22Rv1 (cell line): Measurements from ENCODE around the gene KRT20.

ENCODE experiments used
- ZFX ChIP-seq: fragments of 450-650 bp; IDR thresholded peaks from 2 replicates; pipeline ENCODE4 v1.6.1; 2017; ENCODE audit warnings: antibody characterized with exemption, borderline replicate concordance
- TF ChIP-seq, protein P1 (sequence below): fragments of 450-650 bp; IDR thresholded peaks from 2 replicates; pipeline ENCODE4 v1.5.1; 2017; ENCODE audit warnings: mild to moderate bottlenecking

DNA sequence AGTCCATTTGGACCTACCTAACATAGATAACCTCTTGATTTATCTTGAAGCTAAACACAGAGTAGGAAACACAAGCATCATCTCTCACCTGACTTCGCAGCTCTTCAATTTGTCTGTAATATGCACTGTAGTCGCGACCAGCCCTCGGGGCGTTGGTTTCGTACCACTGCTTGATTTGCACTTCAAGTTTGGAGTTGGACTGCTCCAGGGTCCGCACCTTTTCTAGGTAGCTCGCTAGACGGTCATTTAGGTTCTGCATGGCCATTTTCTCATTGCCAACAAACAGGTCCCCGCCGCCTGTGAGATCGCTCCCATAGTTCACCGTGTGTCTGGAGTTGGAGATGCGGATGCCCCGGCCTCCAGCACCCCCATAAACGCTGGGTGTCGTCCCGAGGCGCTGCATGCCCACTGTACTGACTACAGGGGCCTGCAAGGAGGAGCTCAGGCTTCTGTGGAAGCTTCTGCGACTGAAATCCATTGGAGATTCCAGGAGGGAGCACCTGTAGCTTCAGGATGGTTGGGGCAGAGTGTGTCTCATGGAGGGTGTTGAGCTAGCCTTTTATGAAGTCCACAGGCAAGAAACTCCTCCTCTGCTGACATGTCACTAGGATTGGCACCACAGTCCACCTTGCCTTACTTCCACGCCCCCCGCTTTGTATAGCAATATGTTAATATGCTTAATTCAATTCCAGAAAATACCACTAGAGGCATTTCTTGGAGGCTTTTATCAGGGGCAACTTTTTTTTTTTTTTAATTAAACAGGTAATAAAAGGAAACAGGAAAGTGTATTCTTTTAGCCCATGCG, at the start of gene KRT20:
- TF ChIP-seq, protein P1, sequence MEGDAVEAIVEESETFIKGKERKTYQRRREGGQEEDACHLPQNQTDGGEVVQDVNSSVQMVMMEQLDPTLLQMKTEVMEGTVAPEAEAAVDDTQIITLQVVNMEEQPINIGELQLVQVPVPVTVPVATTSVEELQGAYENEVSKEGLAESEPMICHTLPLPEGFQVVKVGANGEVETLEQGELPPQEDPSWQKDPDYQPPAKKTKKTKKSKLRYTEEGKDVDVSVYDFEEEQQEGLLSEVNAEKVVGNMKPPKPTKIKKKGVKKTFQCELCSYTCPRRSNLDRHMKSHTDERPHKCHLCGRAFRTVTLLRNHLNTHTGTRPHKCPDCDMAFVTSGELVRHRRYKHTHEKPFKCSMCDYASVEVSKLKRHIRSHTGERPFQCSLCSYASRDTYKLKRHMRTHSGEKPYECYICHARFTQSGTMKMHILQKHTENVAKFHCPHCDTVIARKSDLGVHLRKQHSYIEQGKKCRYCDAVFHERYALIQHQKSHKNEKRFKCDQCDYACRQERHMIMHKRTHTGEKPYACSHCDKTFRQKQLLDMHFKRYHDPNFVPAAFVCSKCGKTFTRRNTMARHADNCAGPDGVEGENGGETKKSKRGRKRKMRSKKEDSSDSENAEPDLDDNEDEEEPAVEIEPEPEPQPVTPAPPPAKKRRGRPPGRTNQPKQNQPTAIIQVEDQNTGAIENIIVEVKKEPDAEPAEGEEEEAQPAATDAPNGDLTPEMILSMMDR: peak; percentile 43
- no peak for TF ChIP-seq ZFX
